ENCODE results near the gene FDXACB1.

- TF ChIP-seq, protein P1, sequence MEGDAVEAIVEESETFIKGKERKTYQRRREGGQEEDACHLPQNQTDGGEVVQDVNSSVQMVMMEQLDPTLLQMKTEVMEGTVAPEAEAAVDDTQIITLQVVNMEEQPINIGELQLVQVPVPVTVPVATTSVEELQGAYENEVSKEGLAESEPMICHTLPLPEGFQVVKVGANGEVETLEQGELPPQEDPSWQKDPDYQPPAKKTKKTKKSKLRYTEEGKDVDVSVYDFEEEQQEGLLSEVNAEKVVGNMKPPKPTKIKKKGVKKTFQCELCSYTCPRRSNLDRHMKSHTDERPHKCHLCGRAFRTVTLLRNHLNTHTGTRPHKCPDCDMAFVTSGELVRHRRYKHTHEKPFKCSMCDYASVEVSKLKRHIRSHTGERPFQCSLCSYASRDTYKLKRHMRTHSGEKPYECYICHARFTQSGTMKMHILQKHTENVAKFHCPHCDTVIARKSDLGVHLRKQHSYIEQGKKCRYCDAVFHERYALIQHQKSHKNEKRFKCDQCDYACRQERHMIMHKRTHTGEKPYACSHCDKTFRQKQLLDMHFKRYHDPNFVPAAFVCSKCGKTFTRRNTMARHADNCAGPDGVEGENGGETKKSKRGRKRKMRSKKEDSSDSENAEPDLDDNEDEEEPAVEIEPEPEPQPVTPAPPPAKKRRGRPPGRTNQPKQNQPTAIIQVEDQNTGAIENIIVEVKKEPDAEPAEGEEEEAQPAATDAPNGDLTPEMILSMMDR (IDR thresholded peaks at IDR 0.05; ENCODE audit: insufficient read depth, low read length, poor library complexity, severe bottlenecking) = no peak
- no peak for TF ChIP-seq EZH2phosphoT487 (conservative IDR thresholded peaks at IDR 0.05; ENCODE audit: low read length)
These were observed 42.8 kb downstream of the FDXACB1 start for GRCh38 chr11:111836162-111836561.
